ENCODE measurements around the gene NME8. TPM values are rescaled to one million over a fixed set of nuclear protein-coding genes. Genes with fewer than 3 reads are reported as not detected.

NME8 gene
- total and polyA plus RNA-seq, 9 donors = not detected

DNA sequence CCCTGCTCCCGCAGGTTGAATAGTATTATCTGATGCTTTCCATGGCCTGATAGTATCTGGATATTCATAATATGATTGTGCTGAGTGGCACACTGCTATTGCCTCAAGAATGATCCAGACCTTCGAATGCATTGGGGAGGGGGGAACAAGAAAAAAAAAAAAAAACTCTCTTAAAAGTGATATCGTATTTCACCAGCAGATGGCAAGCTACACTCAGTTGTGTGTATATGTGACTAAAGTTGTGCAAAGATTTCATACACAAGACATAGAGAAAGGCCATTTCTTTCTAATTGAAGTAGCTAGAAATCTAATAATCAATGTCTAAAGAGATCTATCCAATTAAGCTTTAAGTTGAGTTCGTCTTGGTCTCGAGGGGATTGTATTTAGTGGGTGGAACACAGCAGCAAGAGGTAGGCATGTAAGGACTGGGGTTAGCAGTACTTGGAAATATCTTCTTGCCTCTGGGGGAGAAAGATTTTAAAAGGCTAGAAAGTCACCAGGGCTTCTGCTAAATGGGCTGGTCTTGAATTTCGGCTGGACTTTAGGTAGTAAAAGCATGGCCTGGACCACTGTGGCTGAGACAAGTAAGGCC, 52.9 kb downstream of the NME8 start:
- Histone ChIP-seq H3K4me3 (no peak overlapping the region), H3K27ac (peak overlapping the region in 1 of 2 donors; percentile 17), H3K4me1 (ENCODE audit: insufficient read depth) (peaks cover 2% of the 10 kb centered on the region), H3K36me3 (no peaks in the 10 kb centered on the region), H3K9me3 (no peaks in the 10 kb centered on the region), H3K27me3 (no peaks in the 10 kb centered on the region)
- WGBS, 3 donors = 9 to 15% (median 13%) methylated on average over 6 of the region's 6 CpGs
- intact Hi-C loops (cut with DNase I) = loop anchor here in 3 of 4 donors (2.0 to 5.0 kb wide), 3 partner anchors 319 to 321 kb away; no protein-coding TSS in a partner anchor
- no peak for DNase-seq
- no peak for TF ChIP-seq POLR2A (IDR thresholded peaks at IDR 0.05)
- TF ChIP-seq, protein P1, sequence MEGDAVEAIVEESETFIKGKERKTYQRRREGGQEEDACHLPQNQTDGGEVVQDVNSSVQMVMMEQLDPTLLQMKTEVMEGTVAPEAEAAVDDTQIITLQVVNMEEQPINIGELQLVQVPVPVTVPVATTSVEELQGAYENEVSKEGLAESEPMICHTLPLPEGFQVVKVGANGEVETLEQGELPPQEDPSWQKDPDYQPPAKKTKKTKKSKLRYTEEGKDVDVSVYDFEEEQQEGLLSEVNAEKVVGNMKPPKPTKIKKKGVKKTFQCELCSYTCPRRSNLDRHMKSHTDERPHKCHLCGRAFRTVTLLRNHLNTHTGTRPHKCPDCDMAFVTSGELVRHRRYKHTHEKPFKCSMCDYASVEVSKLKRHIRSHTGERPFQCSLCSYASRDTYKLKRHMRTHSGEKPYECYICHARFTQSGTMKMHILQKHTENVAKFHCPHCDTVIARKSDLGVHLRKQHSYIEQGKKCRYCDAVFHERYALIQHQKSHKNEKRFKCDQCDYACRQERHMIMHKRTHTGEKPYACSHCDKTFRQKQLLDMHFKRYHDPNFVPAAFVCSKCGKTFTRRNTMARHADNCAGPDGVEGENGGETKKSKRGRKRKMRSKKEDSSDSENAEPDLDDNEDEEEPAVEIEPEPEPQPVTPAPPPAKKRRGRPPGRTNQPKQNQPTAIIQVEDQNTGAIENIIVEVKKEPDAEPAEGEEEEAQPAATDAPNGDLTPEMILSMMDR (IDR thresholded peaks at IDR 0.05) = peak; percentile 63 to 68 (median 66)

DNA sequence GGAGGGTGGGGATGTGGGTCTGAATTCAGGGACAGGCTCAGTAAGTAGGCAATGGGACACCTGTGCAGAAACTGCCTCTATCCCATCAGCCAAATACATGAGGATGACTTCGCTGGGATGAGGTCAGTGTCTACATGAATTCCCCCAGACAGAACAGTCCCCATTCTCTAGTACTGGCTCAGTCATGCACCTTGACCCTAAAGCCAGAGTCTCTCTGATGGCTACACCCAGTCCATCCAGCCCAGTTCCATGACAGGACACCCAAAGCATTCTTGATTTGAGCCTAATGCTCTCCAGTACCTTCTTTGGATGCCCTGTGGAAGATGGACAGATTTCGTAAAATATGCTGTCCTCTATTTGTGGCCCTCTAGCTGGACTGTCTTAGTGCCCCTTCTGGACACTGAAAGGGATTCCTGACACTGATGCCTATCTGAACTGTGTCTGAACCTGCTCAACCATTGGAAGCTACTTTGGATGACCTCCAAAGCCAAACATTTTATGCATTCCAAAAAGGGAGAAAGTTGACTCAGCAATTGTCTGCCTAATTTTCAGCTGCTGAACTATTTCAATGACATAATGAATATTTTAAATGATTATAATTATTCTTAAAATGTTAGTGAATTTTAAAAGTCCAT, 53.6 kb downstream of the NME8 start:
- H3K27me3 ChIP-seq = no peaks in the 10 kb centered on the region
- peak overlapping the region; percentile 17 to 57 for H3K27ac ChIP-seq
- H3K36me3 ChIP-seq = no peaks in the 10 kb centered on the region
- intact Hi-C loops (cut with DNase I) = loop anchor here in 3 of 4 donors (2.0 to 5.0 kb wide), 3 partner anchors 319 to 321 kb away; no protein-coding TSS in a partner anchor
- H3K9me3 ChIP-seq = no peaks in the 10 kb centered on the region
- no peak for DNase-seq
- peaks cover 2% of the 10 kb centered on the region for H3K4me1 ChIP-seq (ENCODE audit: insufficient read depth)
- 97 to 98% (median 97%) methylated on average over 2 of the region's 2 CpGs for WGBS, 3 donors
- no peak overlapping the region for H3K4me3 ChIP-seq
- TF ChIP-seq EP300 (IDR thresholded peaks at IDR 0.05) (no peak), POLR2A (IDR thresholded peaks at IDR 0.05) (no peak)
- TF ChIP-seq, protein P1 (IDR thresholded peaks at IDR 0.05) = no peak

DNA sequence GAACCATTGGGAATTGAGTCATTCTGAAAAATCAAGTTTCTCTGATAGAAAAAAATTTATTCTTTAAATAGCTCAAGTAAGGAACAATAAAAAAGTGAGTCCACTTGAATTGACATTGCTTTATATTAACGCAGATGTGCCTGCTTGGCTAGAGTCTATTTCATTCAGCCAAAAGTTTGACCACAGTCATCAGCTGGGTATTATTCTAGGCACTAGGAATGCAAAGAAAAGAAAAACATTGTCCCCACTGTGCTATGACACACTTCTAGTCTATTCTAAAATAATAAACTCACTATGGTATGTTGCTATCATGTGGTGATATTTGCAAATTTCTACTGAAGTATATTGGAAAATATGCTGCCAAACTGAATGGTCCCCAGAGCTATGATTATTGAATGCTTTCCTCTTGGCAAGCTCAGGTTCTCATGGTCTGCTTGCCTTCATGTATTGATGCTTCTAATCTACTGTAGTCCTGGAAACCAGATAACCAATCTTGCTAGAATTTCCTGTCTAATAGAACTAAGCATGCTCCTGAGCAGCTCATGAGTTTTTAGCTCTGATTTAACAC, 59.9 kb downstream of the NME8 start:
- TF ChIP-seq POLR2A (IDR thresholded peaks at IDR 0.05) = no peak
- TF ChIP-seq EP300 (IDR thresholded peaks at IDR 0.05) = no peak
- TF ChIP-seq, protein P1 (IDR thresholded peaks at IDR 0.05) = no peak
- Histone ChIP-seq H3K36me3 (no peaks in the 10 kb centered on the region), H3K9me3 (no peaks in the 10 kb centered on the region), H3K27me3 (no peaks in the 10 kb centered on the region), H3K4me3 (no peak overlapping the region), H3K27ac (no peak overlapping the region), H3K4me1 (ENCODE audit: insufficient read depth) (no peaks in the 10 kb centered on the region)
- no peak for DNase-seq
- 69 to 86% (median 78%) methylated on average over 1 of the region's 1 CpG for WGBS, 3 donors
- intact Hi-C loops (cut with DNase I) = no loop called here

DNA sequence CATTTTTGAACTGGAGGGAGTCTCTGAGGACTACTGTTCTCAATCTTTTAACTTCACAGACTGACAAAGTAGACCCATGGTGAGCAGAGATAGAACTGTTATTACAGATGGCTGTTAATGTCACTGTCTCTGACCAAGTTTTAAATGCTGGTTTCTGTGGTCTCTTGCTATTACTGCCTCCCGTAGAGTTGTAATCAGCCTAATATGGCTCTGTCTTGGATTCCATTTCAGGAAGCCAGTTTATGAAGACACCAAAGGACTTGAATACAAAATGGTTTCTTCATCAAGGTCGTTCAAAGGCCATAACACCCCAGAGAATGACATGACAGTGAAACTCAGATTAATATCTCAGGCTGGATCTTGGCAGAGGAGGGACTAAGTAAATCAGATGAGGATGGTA, 64.4 kb downstream of the NME8 start:
- H3K4me1 ChIP-seq (ENCODE audit: insufficient read depth) = peaks cover 4% of the 10 kb centered on the region
- no peak for DNase-seq
- no peaks in the 10 kb centered on the region for H3K9me3 ChIP-seq
- no peaks in the 10 kb centered on the region for H3K27me3 ChIP-seq
- no peak overlapping the region for H3K4me3 ChIP-seq
- TF ChIP-seq POLR2A (IDR thresholded peaks at IDR 0.05) = no peak
- TF ChIP-seq EP300 (IDR thresholded peaks at IDR 0.05) = no peak
- TF ChIP-seq, protein P1 (IDR thresholded peaks at IDR 0.05) = no peak
- intact Hi-C loops (cut with DNase I) = loop anchor here in 2 of 4 donors (10.0 kb wide), 3 partner anchors 182 to 708 kb away; no protein-coding TSS in a partner anchor
- H3K27ac ChIP-seq = peak overlapping the region in 1 of 2 donors; percentile 28
- H3K36me3 ChIP-seq = no peaks in the 10 kb centered on the region
- 49 to 59% (median 54%) methylated on average over 2 of the region's 2 CpGs for whole genome bisulfite sequencing, 3 donors

Measured in ovary (tissue), 9 donors.